Left forelimb (tissue), 1 donor: ENCODE data around the gene RPL10A.
"Not testable (repeated sequence)": the region's sequence is repeated elsewhere in the genome, so short reads cannot be mapped to it uniquely, and the experiment has no call there.

Experiments
- DNase-seq: peaks from one replicate; pipeline ENCODE4 v3.0.0-alpha.2; 2018; ENCODE audit warnings: low spot score

RPL10A gene

DNA sequence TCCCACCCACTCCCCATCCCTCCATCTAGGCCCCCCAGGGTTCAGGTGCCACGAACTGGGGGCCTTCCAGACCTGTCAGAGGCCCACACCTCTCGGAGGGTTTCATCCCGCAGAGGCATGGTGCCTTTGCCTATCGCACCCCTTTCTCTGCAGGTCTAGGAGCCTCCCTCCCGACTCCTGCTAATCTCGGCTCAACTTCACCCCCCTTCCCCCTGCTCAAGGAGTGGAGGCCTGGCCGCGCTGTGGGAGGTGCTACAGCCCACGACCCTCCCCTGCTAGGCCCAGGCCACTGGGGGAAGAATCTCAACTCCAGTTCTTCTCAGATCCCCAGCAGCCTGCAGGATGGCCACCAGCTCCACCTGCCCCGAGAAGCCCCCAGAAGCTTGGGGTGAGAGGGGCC lies 44.5 kb downstream of the RPL10A start, which contains the start of gene TULP1:
Gene TULP1 (minus strand): TSS at position 157 of the 400 bp plus-strand sequence. CDS start 38 bp downstream, at position 119.
- no peak for DNase-seq

DNA sequence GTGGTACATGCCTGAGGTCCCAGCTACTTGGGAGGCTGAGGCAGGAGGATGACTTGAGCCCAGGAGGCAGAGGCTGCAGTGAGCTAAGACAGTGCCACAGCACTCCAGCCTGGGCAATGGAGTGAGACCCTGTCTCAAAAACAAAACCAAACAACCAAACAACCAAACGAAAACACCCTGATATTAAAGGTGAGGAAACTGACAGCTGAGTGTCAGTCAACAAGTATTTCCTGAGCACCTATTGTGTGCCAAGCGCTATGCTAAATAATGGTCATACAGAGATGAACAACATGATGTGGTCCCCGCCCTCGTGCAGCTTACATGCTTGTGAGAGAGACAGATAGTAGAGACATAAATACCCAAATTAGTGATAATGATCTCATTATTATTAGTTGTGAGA lies 46.4 kb downstream of the RPL10A start:
- DNase-seq: no peak

DNA sequence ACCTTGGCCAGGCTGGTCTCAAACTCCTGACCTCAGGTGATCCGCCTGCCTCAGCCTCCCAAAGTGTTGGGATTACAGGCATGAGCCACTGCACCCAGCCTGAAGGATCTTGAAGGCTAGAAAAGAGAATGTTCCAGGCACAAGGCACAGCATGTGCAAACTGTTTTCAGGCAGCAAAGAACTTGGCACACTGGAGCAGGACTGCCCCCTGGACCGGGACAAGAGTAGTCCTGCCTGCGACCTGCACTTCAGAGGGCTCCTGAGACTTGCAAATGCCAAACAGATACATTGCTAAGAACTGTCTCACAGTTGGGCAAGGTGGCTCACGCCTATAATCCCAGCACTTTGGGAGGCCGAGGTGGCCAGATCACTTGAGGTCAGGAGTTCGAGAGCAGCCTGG lies 47.7 kb downstream of the RPL10A start:
- not testable (repeated sequence) for DNase-seq

DNA sequence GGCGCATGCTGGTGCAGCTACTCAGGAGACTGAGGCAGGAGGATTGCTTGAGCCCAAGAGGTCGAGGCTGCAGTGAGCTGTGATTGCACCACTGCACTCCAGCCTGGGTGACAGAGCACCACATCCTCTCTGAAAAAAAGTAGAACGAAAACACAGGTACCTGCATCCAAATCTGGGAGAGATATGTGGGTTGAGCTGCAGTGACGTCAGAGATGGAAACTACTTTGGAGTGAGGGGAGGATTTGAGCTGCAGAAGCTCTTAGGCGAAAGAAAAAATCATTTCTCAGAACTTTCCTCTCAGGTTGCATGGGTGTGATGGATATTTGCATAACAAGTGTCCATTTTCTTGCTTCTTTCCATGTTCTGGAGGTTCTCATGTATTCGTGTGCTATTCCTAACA lies 48.5 kb downstream of the RPL10A start:
- no peak for DNase-seq

DNA sequence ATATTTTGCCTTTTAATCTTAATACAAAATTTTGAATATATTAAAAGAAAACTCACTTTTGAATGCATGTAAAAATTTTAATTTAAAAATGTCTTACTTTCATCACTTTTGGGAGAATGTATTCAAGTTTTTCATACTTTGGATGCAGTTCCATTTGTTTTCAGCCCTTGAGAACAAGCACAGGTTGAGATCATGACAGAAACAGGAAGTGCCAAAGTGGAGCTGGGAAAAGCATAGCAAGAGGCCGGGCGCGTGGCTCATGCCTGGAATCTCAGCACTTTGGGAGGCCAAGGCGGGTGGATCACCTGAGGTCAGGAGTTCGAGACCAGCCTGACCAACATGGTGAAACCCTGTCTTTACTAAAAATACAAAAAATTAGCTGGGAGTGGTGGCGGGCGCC lies 49.8 kb downstream of the RPL10A start:
- not testable (repeated sequence) for DNase-seq

DNA sequence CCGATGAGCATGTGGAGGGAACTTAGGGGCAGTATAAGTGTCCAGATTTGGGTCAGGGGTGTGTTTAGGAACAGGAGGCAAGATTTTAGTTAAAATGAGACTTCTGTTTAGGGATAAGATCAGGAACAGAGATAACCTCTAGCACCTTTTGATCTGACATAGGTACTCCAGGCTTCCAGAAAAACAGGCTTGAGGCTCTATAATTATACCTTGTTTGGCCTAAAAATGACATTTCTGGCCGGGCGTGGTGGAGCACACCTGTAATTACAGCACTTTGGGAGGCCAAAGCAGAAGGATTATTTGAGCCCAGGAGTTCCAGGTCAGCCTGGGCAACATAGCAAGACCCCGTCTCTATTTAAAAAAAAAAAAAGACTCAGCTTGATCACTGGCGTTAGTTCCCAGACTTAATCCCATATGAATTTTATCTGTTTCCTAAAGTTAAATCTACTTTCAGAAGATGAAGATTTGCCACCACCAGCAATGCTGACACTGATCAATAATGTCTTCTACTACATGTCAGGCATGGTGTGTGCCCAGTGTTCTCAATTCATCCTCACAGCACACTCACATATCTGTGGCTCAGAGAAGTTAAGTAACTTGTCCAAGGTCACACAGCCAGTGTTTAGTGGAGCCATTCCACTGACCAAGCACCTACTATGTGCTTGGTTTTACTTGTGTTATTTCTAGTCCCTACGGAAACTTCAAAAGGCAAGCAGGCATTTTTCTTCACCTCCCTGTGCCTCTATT lies 50.5 kb downstream of the RPL10A start:
- DNase-seq: no peak

- no peak for DNase-seq
These were observed 51.3 kb downstream of the RPL10A start for GRCh38 chr6:35519313-35520015.
